Jurkat, Clone E6-1 (cell line): Measurements from ENCODE around the gene RPA3. TPM values are rescaled to one million over a fixed set of nuclear protein-coding genes. Genes with fewer than 3 reads are reported as not detected.

Experiments used
- DNase-seq: peaks from one replicate; pipeline ENCODE4 v3.0.0-alpha.2; 2011; ENCODE audit warnings: low read depth, low spot score
- H3K4me3 ChIP-seq: 2 replicates; pipeline ENCODE4 v1.5.1; 2011; ENCODE audit warnings: mild to moderate bottlenecking, low read length, control low read depth, moderate library complexity
- polyA plus RNA-seq: library from polyadenylated mRNA; unstranded; fragments of >200 nt; gene quantifications from one replicate; pipeline ENCODE4 v1.2.1, GENCODE V29; 2012; ENCODE audit warnings: missing spikeins; ENCODE audit not compliant: insufficient read length, insufficient read depth

Gene RPA3
- 278 TPM for polyA plus RNA-seq

DNA sequence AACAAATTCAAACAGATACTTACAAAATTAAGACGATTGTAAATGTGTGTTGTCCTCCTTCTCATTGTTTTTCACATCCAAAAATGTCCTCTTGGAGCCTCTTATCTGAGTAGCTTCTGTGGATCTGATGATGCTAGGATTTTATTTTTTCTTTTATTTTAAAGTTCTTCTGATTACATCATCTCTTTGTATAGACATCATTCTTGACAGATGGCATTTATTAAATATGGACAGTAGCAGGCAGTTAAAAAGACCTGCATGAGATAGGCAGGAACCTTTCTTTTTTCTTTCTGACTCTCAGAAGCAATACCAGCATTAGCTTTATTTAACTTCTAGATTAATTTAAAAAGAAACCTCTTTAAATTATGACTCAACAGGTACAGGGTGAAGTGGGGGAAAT, at the start of gene RPA3:
TSS of gene RPA3 (minus strand) at position 116 of the 400 bp plus-strand sequence. CDS start 78,189 bp downstream, outside the sequence.
- H3K4me3 ChIP-seq = no peak within 1 kb of the TSS
- no peak for DNase-seq

DNA sequence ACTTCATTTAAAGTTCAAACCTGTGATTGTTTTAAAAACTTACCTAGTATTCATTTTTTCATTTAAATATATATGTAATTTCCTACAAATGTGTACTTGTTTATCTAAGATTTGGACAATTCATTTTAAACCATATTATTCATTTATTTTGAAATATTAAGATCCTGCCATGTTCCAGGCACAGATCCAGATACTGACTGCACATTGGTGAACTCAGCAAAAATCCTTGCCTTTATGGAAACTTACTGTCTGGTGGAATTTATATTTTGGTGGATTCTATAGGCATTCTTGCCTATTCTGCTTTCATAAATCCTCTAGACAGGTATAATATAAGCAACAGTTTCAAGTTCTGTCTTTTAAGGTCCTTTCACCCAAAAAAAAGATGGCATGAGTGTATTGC, 48.3 kb upstream of the RPA3 start:
- DNase-seq = no peak
- H3K4me3 ChIP-seq = no peak overlapping the region

DNA sequence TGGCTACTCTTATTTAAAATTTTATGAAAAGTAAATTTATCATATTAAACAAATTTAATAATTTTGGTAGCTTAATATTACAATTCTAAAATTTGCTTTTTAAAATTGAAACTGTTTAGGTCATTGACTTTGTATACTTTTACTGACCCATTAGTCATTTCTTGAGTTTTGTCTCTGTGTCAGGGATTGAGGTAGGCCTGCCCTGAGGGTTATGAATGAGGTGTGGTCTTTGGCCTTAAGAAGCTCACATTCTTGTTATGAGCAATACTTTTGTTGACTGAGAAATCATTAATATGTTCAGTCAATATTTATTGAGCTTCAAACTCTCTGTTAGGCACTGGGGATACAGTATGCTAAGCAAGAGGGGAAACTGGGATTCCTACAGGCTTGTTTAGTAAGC, 47.0 kb upstream of the RPA3 start:
- no peak overlapping the region for H3K4me3 ChIP-seq
- DNase-seq = no peak

- no peak overlapping the region for H3K4me3 ChIP-seq
- peak; percentile 22 for DNase-seq
Observed at GRCh38 chr7:7764520-7765396, 46.4 kb upstream of the RPA3 start.

GRCh38 chr7:7761974-7762779, 43.8 kb upstream of the RPA3 start:
- no peak overlapping the region for H3K4me3 ChIP-seq
- DNase-seq = peak; percentile 21

DNA sequence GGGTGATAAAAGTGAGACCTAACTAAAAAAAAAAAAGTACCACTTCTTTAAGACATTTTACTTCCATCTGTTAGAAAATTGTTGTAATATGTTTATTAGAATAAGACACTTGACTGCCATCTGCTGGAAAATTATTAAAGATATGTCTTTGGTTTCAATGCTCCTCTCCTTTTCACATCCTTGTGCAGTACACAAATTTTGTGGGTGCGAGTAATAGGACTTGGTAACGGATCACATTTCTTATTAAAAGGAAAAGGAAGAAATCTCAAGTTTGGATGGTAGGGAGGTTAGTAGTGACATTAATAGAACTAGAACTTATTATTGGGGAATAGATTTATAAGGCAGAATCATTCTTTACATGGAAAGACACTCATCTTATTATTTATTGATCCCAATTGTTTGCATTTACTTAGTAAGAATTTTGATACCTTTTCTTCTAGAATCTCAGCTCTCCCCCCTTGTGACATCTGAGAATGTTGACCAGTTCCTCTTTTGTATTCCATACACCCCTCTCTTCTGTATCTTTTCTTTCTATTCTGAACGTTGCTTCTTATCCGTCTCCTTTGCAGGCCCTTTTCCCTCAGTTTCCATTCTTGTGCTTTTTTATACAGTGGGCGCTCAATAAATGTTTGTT, 43.0 kb upstream of the RPA3 start:
- DNase-seq = peak; percentile 55
- H3K4me3 ChIP-seq = no peak overlapping the region

- no peak overlapping the region for H3K4me3 ChIP-seq
- DNase-seq = no peak
Observed at GRCh38 chr7:7757576-7757975, 39.2 kb upstream of the RPA3 start.

DNA sequence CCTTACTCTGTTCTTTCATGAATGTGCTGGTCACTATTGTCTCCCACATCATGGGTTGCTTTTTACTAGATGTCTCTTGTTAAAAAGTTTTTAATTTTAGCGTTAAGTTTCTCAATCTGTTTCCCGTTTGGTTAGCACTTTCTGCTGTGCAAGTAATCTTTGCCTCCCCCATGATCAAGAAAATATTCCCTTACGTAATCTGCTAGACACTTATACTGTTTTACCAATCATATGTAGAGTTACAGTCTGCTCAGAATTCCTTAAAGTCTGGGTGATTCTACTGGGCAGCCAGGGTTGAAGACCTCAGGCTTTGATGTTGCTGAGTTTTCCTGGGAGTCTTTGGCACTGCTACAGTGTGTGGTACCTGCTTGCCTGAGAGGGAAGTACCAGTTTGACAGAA, 38.2 kb upstream of the RPA3 start:
- no peak for DNase-seq
- no peak overlapping the region for H3K4me3 ChIP-seq

GRCh38 chr7:7751243-7752092, 33.1 kb upstream of the RPA3 start:
- DNase-seq = no peak

DNA sequence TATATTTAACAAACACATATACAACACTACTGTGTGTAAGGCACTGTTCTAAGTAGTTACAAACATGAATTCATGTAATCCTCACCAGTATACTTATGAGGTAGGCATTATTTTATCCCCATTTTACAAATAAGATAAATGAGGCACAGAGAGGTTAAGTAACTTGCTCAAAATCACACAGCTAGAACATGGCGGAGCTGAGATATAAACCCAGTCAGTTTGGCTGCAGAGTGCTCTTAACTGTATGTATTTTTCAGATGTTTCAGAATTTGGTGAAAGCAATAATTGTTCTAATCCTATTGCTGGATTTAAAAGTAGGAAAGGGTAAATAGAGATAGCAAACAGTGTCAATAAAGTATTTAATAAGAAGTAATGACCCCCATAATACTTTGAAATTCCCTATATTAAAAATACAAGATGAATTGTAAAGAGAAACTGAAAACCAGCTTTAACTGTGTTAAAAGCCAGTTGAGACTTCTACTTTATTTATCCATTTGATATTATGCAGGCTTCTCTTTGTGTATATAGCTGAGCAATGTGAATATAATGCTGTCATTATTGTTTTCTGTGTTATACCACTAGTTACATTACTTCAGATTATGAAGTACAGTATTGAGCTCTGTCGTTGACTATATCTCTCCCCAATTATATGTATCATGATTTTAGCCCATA, 32.3 kb upstream of the RPA3 start:
- no peak for DNase-seq
- no peak overlapping the region for H3K4me3 ChIP-seq

More at GRCh38 chr7:7751243-7752092, 33.1 kb upstream of the RPA3 start:
- H3K4me3 ChIP-seq = no peak overlapping the region

DNA sequence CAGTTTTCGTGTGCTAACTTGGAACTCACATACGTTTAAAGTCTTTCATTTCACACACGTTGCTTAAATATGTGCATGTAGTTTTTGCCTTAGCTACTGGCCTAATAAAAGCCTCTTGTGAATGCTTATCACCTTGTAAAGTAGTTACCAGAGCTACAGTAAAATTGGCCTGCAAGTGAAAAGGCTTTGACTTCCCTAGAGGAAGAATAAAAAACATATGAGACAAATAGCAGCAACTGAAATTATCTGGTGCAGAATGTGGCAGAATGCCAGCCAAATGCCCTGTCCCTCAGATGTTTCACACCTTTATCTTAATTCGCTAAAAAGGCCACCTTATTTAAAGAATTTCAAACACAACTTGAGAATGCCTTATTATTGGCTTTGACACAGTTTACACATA, 28.1 kb upstream of the RPA3 start:
- DNase-seq = no peak
- H3K4me3 ChIP-seq = no peak overlapping the region

- DNase-seq = no peak
- H3K4me3 ChIP-seq = no peak overlapping the region
Observed at GRCh38 chr7:7745966-7746365, 27.6 kb upstream of the RPA3 start.

DNA sequence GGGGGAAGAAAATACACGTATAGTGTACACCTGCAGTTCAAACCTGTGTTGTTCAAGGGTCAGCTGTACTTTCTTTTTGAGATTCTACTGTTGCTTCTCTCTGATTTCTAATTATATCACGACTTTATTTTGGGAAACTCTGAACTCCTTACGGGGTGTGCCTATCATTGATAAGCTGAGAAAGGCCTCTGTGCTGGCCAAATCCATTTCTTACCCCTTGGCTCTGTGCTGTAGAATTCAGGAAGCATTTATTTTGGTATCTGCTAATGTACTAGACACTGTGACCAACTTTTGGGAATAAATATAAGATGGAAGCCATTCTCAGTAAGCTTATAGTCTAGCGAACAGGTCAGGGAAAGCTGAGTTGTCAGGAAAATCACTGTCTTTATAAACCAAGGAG, 26.9 kb upstream of the RPA3 start:
- H3K4me3 ChIP-seq = no peak overlapping the region
- DNase-seq = no peak

DNA sequence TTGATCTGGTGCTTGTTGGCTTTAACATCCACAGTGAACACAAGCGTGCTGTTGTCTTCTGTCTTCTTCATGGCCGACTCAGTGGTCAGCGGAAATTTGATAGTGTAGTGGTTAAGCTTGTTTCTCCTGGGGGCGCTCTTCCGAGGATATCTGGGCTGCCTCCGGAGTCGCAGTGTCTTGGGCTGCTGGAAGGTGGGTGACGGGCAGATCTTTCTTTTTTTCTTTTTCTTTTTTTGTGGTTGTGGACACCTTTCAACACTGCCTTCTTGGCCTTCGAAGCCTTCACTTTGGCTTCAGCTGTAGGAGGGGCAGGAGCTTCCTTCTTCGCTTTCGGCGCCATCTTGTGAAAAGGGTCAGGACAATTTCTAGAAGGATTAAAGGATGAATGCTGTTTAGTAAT, 23.8 kb upstream of the RPA3 start:
- H3K4me3 ChIP-seq = no peak overlapping the region
- DNase-seq = no peak

GRCh38 chr7:7740037-7740355, 21.6 kb upstream of the RPA3 start:
- DNase-seq = no peak
- no peak overlapping the region for H3K4me3 ChIP-seq

DNA sequence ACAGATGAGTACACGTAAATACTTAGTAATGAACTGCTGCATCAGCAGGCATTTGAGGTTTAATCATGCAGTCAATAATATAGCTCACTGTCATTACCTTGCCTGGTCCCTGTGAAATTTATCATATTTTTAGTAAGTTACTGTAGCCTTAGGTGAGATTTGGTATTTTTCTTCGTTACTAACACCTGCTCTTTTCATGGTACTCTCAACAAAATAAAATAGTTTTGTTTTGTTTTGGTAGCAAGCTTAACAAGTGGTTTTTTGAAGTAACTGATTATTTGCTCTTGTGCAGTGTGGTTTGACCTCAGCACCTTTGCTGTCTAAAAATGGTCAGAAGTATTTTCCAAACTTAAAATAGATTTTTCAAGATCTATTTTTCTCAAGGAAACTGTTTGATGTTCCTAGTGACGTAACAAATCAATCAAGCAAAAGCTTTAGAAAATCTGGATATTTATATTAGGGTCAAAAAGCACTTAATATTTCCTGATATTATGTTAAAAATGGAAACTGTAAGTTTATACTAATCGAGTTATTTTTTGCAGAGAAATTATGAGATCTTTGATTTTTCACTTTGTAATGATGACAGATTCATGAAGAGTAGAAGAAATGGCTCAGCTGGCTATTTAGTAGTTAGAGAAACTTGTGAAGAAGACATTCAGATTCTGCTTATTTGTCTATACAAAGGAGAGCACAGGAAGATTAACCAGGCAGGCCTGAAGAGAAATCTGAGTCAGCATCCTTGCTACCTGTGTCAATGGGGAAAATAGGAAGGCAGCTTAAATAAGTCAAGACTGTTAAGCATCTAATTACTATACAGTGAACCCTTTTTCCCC, 21.0 kb upstream of the RPA3 start:
- DNase-seq = no peak
- H3K4me3 ChIP-seq = no peak overlapping the region

GRCh38 chr7:7738622-7739021, 20.2 kb upstream of the RPA3 start:
- DNase-seq = no peak
- no peak overlapping the region for H3K4me3 ChIP-seq

GRCh38 chr7:7738177-7738576, 19.8 kb upstream of the RPA3 start:
- no peak for DNase-seq
- no peak overlapping the region for H3K4me3 ChIP-seq
